GM19193 (cell line): Measurements from ENCODE around the gene ZAP70.

Experiments used
- POLR2A ChIP-seq: IDR thresholded peaks from 4 replicates; pipeline ENCODE4 v1.6.1; 2011; ENCODE audit not compliant: insufficient read depth, insufficient read length; ENCODE audit errors: extremely low read depth

Gene ZAP70

DNA sequence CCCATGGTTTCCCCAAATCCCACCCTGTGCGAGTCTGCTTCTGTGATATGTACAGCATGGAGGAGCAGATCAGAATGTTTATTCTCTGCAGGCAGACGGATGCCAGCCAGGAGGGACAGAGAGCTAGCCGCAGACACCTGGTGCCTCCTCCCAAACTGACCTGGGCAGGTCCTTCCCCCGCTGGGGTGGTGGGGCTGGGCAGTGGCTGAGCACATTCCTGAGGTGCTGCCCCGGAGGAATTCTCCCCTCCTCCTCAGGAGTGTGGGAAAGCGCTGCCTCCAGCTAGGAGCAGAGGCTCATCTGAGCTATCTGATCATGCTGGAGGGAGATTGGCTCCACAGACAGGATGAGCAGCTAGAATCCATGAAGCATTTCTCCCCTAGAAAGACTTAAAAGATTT lies 22.2 kb upstream of the ZAP70 start:
- no peak for TF ChIP-seq POLR2A

DNA sequence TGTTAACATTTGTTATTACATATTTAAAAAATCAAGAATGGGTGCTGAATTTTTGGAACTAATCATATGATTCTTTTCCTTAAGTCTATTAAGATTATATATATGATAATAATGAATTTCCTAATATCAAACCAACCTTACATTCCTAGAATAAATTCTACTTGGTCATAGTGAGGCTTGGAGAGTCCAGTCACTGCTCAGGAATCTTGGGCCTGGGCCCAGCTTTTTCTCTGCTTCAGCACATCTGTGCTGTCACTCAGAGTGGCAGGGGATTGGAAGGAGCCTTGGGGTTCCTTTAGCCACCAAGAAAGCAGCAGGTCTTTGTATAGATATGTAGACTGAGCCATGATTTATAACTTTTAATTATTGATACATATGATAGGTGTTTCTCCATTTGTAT lies 19.9 kb upstream of the ZAP70 start:
- TF ChIP-seq POLR2A, result no peak

DNA sequence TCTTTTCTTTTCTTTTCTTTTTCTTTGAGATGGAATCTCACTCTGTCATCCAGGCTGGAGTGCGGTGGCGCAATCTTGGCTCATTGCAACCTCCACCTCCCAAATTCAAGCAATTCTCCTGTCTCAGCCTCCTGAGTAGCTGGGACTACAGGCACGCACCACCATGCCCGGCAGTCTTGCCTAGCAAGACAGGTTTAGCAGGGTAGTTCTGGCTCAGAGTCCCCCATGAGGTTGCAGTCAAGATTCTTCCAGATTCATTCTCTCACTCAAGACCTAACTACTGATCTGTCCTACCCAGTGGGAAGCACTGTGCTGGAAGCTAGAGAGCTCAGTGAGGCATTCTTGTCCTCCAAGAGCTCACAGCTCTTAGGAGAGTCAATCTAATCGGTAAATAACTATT lies 17.6 kb upstream of the ZAP70 start:
- no peak for TF ChIP-seq POLR2A

DNA sequence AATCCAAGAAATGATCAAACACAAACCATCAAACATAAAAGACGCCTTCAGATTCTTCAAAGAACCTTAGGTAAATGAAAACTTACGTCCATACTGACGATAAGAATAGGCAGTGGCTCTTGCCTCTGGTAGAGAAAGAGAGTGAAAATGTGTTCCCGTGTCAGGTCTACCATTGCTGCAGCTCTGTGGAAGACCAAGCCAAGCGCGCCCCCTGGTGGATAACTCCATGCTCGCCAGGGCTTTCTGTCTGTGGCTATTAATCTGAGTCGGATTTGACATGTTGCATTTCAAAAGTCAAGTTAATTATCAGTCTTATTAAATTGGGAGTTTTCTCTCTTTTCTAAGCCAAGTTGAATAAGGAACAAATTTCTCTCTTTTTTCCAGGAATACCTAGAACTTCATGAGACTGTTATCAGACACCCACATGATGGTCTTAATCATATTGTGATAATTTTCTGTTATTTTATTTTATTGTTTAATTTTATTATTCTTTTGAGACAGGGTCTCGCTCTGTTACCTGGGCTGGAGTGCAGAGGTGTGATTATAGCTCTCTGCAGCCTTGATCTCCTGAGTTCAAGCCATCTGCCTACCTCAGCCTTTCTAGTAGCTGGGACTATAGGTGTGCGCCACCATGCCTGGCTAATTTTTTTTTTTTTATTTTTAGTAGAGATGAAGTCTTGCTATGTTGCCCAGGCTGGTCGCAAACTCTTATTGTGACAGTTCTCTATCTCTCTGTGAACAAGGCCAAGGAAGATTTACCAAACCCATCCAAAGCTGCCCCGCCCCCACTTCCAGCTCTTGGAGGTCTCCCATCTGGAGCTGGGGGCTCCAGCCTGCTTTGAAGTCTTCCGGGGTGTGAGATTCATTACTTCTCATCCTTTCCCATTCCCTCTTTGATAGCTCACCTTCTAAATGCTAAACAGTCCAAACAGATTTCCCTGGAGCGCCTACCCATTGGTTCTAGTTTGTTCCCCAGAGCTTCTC lies 15.8 kb upstream of the ZAP70 start:
- TF ChIP-seq POLR2A, result no peak

DNA sequence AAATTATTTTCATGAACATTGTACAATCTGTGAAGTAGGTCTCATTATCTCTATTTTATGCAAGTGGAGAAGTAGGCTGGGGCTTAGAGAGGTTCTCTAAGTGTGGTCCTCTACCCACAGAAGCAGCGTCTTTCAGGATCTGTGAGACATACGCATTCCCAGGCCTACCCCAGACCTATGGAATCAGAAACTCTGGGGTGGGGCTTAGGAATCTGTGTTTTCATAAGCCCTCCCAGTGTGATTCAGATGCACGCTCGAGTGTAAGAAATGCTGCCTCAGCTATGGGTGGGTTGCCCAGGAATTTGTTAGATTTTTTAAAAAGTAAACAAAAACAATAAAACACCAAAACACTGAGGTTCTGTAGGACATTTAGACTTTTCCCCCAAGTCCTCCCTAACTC lies 14.8 kb upstream of the ZAP70 start:
- no peak for TF ChIP-seq POLR2A

DNA sequence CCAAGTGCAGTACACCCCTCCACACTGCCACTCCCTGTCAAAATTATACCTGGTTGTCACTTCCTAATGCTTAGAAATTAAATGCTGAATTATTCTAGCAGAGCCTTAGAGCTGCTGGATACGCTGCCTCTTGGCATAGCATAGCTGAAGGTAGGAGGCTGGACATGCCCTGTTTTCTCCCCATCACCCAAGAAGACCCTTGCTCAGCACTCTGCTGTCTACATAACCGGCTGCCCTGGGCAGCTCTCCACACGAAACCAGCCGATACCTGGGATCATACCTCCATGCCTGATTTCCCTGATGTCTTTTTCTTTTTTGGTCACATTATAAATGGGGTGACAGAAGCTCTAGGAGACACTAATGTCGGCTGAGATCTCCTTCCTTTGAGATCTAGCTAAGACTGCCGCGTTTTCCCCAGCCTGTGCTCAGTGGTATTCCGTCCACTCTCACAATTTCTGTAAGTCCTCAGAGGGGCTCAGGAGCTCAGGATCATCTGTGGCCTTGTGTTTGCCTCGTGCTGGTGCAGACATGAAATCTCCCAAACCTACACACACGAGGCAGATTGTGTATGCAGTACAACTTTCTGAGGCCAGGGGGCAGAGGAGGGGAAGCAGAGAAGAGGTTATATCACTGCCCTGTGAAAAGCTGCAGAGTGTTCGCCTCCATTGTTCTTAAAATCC lies 13.5 kb upstream of the ZAP70 start:
- no peak for TF ChIP-seq POLR2A

DNA sequence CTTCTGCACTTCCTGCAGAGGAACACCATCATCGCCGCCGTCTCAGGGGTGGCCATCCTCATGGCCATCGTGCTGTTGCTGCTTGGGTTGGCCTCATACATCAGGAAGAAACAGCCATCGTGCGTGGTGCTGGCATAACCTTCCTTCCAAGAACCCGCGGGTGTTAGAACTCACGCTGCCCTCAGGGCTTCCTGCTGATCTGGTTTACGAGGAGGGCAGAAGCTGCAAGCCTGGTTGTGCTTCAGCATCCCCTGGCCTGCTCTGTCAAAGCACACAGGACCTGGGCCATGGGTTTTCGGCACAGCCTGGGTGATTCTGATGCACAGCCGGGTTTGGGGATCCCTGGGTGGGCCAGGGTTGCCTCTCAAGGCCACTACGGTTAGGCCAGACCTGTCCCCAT lies 12.2 kb upstream of the ZAP70 start:
- no peak for TF ChIP-seq POLR2A

DNA sequence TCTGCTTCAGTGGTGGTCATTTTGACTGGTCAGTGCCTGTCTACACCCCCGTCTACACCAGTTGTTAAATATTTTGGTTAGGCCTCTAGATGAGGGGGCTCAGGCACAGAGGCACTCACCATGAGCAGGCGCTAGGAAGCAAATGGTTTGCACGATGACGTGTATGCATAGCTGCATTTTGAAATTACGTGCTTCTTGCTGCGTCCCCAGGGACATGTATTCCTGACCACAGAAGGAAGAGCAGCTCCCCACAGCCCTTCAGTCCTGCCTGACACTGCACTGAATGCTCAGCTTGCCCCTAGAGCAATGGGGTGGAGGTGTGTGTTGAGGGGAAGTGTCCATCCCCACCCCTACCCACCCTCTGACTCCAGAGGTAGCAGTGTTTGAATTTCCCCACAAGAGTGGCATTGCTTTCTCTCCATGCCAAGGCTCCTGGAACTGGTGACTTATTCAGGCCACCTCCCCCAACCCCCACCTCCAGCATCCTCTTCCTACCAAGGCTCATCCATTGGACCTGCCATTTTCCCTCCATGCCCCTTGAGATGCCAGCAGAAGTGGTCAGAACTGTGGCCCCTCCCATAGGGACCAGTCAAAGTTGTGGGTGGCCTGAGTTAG lies 11.4 kb upstream of the ZAP70 start:
- TF ChIP-seq POLR2A, result no peak

DNA sequence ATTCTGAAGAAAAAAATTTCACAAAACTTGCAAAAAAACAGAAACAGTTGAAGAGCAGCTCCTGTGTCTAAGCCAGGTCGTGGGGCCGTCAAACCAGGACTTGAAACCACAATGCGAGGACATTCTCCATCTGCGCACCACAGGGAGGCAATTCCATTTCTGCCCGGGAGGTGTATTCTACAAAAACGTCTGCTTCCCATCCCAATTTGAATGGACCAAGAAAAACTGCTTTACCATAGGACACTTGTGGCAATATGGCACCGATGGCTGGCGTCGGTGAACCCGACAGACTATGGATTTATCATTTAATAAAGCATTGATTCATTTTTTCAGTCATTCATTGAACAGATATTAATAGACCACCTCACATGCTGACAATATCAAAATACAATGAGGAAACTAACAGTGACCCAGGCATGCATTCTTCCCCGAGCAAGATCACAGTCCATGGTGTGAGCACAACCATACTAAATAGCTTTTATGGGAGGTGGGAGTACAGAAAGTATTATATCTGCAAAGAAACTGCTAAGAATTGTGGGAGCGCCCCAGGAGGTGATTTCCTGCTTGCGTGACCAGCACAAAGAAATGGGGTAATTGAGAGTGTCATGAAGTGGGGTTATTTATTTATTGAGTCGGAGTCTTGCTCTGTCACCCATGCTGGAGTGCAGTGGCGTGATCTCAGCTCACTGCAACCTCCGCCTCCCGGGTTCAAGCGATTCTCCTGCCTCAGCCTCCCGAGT lies 10.5 kb upstream of the ZAP70 start:
- TF ChIP-seq POLR2A, result no peak

DNA sequence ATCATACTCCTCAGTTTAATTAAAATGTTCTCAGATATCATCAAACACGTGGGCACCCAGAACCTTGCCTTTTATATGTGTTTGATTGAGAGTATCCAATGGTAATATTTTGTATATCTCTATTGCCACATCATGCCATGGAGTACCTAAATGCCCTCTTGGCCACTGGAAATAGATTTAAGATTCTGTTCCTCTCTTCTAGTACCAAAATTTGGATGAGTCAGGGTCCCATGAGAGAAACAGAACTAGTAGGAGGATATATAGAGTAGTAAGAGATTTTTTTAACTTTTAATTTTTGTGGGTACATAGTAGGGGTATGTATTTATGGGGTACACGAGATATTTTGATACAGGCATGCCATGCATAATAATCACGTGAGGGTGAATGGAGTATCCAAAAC lies 9.6 kb upstream of the ZAP70 start:
- TF ChIP-seq POLR2A, result no peak

DNA sequence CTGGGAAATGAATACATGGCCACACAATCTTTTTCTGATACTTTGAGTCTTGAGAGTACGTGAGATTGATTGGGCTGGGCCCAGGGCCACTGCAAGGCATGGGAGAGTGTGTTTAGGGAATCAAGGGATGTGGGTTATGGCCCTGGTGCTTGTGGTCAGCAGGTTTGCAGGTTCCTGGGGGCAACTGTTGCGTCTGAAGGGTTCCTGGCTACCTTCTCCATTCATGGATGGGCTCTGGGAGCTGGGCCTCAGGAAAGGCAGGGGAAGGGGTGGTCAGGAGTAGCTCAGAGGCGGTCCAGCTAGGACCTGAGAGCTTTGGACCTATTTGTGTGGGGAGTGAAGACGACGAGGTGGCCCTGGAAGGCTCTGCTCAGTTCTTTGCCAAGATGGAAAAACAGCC lies 8.4 kb upstream of the ZAP70 start:
- TF ChIP-seq POLR2A, result no peak

DNA sequence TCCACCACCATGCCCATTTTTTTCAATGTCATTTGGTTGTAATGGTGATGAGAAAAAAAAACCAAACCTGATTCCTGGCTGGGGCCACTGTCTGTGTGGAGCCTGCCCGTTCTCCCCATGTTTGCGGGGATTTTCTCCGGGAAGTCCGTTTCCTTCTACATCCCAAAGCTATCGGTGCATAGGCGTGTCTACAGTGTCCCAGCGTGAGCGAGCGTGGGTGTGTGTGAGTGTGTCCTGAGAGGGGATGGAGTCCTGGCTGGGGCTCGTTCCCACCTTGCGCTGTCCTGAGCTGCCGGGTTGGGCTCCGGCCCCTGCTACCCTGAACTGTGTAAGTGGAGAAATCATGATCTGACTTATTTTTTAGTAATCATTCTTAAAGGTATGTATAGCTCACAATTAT lies 7.3 kb upstream of the ZAP70 start:
- TF ChIP-seq POLR2A, result no peak

DNA sequence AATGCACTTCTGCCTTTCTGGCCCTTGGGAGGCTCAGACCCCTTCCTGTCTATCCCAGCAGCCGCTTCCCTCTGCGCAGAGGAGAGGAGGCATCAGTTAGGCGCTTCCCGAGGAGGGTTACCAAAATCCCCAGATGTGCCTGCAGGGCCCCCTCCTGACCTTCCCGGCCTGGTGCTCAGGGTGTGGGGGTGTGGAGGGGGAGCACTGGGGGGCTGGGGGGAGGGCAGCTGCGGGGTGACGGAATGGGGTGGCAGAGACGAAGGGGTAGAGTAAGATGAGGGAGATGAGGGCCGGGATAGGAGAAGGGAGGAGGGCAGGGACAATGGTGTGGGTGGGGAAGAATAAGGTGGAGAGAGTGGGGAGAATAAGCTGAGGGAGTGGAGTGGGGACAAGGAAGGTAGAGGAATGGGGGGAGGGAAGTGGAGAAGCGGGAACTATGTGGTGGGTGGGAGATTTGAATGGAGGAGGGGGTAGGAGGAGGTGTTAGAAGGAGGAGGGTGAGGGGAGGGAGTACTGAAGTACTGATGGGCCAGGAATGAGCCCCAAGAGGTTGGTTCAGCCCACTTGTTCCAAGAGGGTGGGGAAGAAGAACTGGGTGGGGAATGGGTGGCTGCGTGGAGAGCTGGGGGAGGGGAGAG lies 6.5 kb upstream of the ZAP70 start:
- no peak for TF ChIP-seq POLR2A

DNA sequence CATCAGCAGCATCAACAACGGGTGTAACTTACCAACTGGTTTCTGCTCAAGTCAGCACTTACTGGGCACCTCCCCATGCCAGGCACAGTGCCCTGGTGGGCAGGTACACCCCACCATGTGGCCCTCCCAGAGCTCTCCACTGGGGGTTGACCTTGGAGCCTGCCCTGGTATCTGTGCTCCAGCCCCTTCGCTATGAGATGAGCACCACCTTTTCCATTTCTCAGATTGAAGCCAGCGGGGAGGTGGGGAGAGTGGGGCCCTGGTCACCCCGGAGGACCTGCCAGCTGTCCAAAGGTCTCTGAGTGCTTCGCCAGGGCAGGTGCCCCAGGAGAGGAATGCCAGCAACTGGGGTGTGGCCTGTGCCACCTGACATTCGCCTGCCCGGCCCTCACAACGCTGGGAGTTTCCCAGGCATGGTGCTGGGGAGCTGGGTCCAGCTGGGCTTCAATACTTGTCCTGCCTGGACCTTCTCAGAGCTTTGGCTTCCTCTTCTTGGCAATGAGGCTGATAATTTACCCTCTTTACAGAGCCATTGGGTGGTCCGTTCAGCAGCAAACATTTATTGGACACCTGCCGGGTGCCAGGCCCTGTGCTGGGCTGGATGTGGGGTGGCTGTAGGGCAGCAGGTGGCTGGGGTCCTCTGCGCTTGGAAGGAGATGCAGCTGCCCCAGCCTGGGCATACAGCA lies 5.9 kb upstream of the ZAP70 start:
- TF ChIP-seq POLR2A, result no peak

DNA sequence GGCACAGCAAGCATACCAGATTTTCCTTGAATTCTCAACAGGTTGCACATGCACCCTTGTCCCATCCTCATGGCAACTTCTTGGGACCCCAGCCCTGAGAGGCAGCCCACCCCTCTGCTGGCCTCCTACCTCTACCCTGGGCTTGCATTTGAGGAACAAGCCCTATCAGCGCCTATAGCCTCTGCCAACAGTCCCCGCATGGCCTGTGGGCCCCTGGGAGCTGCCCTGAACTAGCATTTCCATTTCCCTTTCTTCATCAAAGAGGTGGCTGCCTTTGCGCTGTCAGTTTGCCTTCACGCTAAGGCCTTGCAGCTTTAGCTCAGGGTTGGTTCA lies 5.4 kb upstream of the ZAP70 start:
- TF ChIP-seq POLR2A, result no peak

DNA sequence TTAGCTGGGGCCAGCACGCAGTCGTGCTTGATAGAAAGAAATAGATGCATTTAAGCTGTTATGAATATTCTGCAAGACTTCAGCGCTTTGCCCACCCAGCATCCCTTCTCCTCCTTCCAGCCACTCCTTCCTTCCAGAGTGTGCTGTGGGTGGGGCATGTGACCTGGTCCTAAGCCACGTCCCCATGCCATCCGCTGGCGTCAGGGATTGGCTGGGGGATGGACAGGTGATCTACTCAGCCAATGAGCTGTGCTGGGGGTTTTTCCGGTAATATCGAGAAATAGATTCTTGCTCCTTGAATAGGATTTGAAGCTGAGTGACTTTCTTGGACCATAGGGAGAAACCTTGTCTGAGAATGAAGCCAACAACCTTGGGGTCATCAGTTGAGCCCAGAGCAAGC lies 4.8 kb upstream of the ZAP70 start:
- TF ChIP-seq POLR2A, result no peak
